Measurements from ENCODE around the gene MMP24.

GRCh38 chr20:35226126-35226883 lies at the start of gene MMP24:
- no peak for TF ChIP-seq CTCF (IDR thresholded peaks at IDR 0.05)
- TF ChIP-seq POLR2AphosphoS5 (IDR thresholded peaks at IDR 0.05) = no peak
- TF ChIP-seq POLR2A (IDR thresholded peaks at IDR 0.05) = no peak
